Stimulated activated CD8-positive, alpha-beta memory T cell treated with anti-CD3 and anti-CD28 coated beads, Interleukin-15, amount 100 ng/mL, for 48 hours (primary cell): ENCODE results near the gene LRRC4C.
"Not testable (repeated sequence)": the region's sequence is repeated elsewhere in the genome, so short reads cannot be mapped to it uniquely, and the experiment has no call there.

ENCODE experiments used
- DNase-seq, 2 donors: peaks; one replicate each; pipeline ENCODE4 v3.0.0-alpha.2; 2020; ENCODE audit warnings: low read depth in 2 of 2

The LRRC4C gene

GRCh38 chr11:40168414-40168813, 1291.0 kb downstream of the LRRC4C start:
- no peak for DNase-seq

- DNase-seq, result not testable (repeated sequence)
These were observed 1291.6 kb downstream of the LRRC4C start for GRCh38 chr11:40167805-40168204.

- DNase-seq, result no peak
These were observed 1292.6 kb downstream of the LRRC4C start for GRCh38 chr11:40166892-40167291.

DNA sequence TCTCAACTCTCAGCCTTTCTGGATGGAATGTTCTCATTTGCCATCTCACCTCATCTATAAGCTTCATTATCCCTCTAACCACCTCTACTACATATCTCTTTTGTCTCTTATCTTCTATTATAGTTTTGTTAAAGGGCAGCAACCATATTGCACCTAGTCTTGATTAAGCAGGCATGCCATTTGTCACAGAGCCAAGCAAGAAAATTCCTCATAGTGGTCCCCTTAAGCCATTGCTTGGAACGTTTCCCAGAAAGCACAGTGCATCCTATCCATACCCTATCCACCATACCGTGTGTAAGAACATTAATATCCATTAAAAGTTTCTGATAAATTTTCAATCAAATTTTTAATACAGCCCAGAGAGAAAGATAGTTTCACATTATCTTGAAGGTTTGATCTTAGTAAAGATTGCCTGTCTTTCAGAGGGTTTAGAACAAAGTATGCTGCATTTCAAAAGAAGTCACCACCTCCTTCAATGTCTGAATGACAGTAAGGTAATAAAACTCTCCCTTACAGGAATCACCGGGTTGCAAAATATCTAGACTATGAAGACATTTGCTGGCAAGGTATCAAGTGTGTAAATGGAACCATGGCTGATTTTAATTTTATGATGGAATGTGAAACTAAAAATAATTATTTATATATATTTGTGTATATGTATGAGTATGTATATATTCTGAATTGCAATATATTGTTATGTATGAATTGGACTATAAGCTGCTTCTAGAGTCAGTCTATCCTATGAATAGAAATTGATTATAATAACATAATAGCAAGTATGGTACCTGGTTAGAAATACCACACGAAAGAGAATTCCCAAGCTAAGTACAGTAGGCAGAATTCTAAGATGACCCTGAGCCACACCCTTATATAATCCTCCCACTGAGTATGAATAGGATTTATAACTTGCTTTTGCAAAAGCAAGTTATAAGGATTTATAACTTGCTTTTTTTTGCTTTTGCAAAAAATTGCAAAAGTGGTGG, 1296.3 kb downstream of the LRRC4C start:
- DNase-seq, result no peak

DNA sequence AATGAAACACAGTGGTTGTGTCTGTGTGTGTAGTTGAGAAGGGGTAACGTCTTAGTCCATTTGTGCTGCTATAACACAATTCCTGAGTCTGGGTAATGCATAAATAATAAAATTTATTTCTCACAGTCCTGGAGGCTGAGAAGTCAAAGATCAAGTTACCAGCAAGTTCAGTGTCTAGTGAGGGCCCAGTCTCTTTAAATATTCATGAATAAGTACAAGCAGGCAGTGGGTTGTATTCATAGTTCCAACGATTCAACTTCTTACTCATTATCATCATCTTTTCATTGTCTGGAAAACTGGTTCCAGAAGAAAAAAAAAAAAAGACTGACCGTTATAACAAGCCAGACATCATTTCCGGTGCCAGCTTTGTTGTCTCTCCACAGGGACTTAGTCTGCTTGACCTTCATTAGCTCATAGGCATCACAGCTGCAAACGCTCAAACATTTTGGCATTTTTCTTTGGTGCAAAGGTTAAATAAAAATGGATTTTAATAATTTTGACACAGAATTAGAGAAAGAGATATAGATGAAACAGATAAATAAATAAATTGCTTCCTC, 1297.5 kb downstream of the LRRC4C start:
- no peak for DNase-seq

DNA sequence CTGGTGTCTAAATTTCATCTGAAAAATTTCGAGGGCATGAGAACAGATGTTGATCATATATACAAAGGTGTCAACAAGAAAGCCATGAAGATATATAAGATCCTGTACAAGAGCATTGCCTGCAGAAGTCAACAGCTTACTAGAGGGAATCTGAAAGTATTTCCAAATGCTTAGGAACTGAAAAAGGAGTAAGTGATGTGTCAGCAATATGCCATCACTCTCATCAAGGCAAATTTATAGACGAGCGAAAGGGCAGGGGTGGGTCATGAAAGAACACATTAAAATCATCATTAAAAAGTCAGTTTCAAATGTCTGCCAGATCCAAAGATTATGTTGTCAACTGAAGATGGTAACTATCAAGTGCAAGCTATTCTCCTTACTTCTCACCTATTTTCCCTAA, 1299.0 kb downstream of the LRRC4C start:
- no peak for DNase-seq

DNA sequence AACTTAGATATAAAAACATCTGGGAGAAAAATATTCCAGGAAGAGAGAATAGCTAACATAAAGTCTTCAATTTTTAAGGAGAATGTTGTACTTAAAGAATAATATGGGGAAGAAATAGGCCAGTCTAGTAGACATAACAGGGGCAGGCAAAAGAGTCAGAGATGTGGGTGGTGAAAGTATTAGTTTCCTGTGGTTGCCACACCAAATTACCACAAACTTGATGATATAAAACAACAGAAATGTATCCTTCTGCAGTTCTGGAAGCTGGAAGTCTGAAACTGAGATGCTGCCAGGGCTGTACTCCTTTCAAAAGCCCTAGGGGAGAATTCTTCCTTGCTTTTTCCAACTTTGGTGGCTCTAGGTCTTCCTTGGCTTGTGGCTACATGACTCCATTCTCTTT, 1309.7 kb downstream of the LRRC4C start:
- DNase-seq, result no peak

DNA sequence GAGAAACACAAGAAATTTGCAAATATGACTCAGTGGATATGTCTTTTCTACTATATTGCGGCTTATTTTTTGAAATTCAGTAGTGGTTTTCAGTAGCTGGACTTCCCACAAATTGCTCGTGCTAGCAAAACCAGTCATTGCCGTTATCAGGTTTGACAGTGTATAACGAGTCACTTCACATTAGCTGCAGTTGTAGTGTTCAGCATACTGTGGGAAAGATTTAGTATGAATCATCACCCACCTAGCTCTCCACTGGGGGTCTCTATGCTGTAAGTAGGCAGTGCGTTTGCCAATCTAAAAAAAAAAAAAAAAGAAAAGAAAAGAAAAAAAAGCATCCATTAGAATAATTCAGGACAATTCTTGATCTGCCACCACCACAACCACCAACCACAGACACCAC, 1318.9 kb downstream of the LRRC4C start:
- no peak for DNase-seq

- DNase-seq, result no peak
These were observed 1319.9 kb downstream of the LRRC4C start for GRCh38 chr11:40139536-40139935.

DNA sequence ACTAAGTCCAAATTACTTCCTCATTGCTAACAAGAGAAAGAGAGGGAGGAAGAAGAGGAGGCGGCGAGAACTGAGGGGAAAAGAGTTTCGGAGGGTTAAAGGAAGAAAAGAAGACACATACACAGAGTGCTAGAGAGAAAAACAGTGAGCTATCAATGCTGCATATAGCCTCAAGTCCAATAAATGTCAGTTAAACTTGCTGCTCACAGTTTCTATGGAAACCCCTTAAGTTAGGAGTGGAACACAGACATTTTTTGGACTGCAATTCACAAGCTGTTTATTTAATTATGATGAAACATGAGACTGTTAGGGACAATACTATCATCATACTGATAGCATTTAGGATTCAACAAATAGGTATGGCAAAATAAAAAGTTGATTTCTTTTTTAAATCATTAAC, 1320.4 kb downstream of the LRRC4C start:
- no peak for DNase-seq

- DNase-seq, result no peak
These were observed 1324.5 kb downstream of the LRRC4C start for GRCh38 chr11:40134820-40135570.

- no peak for DNase-seq
These were observed 1326.0 kb downstream of the LRRC4C start for GRCh38 chr11:40133498-40133897.

GRCh38 chr11:40132912-40133311, 1326.5 kb downstream of the LRRC4C start:
- no peak for DNase-seq

GRCh38 chr11:40130427-40130826, 1329.0 kb downstream of the LRRC4C start:
- no peak for DNase-seq

GRCh38 chr11:40129266-40129665, 1330.2 kb downstream of the LRRC4C start:
- DNase-seq, result no peak

DNA sequence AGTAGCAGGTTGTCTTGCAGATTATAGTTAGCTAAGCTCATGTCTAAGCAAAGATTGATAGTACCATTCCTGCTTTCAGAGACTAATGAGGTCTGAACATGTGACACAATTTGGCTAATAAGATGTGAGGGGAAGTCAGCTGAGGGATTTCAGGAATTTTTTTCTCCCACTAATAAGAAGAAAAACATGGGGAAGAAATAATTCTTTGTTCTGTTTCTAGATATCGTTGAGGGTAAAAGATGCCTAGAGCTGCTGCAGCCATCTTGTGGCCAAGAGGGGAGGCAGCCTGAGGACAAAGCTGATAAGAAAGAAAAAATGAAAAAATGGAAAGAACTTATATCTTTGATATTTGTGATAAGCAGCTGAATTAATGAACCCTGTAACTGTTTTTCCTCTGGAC, 1334.4 kb downstream of the LRRC4C start:
- DNase-seq, result no peak

- no peak for DNase-seq
These were observed 1339.8 kb downstream of the LRRC4C start for GRCh38 chr11:40119661-40120060.

GRCh38 chr11:40118780-40119179, 1340.7 kb downstream of the LRRC4C start:
- no peak for DNase-seq

DNA sequence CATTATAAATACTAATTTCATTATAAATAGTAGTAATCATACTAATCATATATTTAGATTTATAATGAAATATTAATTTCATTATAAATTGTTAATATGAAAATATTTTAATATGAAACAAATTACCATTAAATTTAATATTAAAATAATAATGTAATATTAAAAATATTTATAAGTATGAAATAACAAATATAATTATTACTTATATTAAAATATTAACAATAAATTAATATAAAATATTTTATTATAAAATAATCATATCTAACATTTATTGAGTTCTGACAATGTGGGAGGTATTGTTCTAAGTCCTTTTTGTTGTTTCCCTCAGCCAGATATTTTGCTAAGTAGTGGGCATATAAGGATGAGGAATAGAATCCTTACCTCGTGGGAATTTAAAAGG, 1341.4 kb downstream of the LRRC4C start:
- no peak for DNase-seq

- DNase-seq, result no peak
These were observed 1354.4 kb downstream of the LRRC4C start for GRCh38 chr11:40104941-40105550.

GRCh38 chr11:40100781-40101180, 1358.7 kb downstream of the LRRC4C start:
- DNase-seq, result no peak

DNA sequence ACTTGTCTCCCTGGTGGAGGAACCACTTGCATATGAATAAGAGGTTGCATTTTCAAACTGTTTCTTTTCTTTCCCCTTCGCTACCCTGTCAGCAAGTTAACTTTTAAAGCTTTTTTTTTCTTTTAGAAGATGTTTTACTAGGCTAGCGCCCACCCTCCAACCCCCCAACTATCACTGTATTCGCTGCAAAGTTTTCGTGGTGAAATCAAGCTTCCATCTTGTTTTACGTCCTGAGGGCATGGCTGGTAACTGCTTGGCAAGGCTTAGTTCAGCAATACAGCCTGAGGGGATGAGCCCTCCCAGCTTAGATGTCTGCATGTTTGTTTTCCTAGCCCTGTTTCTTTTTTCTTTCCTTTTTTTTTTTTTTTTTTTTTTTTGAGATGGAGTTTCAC, 1359.3 kb downstream of the LRRC4C start:
- DNase-seq, result no peak
